ENCODE measurements around the gene ZNF536.
A peak's percentile ranks its signal among the peaks of the same experiment; 100 is the strongest.

Gene ZNF536

GRCh38 chr19:30390356-30390988 lies 18.3 kb downstream of the ZNF536 start:
- ChIA-PET CTCF (no interaction called here), POLR2A (ENCODE audit: low non-redundant PET) (no interaction called here)
- no peak for DNase-seq (ENCODE audit: low spot score)

DNA sequence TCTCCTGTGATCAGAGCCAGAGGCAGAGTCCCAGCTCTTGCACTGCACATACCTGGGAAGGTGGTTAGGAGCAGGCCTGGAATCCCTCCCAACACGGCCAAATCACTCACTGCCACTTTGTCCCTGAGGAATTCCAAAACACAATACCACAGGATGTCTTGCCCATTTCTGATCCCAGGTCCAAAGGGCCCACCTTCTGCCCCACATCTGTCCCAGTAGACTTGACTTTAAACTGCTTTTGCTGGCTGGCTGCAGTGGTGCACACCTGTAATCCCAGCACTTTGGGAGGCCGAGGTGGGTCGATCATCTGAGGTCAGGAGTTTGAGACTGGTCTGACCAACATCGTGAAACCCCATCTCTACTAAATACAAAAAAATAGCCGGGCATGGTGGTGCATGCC lies 18.9 kb downstream of the ZNF536 start:
- TF ChIP-seq CTCF (conservative IDR thresholded peaks at IDR 0.05; ENCODE audit: low read depth) = no peak
- ChIA-PET POLR2A (ENCODE audit: low non-redundant PET) (no interaction called here), CTCF (no interaction called here)
- no peak overlapping the region for H3K27ac ChIP-seq
- no peak for DNase-seq (ENCODE audit: low spot score)

More at GRCh38 chr19:30390356-30390988, 18.3 kb downstream of the ZNF536 start:
- H3K27ac ChIP-seq = no peak overlapping the region
- no peak for TF ChIP-seq CTCF (conservative IDR thresholded peaks at IDR 0.05; ENCODE audit: low read depth)

DNA sequence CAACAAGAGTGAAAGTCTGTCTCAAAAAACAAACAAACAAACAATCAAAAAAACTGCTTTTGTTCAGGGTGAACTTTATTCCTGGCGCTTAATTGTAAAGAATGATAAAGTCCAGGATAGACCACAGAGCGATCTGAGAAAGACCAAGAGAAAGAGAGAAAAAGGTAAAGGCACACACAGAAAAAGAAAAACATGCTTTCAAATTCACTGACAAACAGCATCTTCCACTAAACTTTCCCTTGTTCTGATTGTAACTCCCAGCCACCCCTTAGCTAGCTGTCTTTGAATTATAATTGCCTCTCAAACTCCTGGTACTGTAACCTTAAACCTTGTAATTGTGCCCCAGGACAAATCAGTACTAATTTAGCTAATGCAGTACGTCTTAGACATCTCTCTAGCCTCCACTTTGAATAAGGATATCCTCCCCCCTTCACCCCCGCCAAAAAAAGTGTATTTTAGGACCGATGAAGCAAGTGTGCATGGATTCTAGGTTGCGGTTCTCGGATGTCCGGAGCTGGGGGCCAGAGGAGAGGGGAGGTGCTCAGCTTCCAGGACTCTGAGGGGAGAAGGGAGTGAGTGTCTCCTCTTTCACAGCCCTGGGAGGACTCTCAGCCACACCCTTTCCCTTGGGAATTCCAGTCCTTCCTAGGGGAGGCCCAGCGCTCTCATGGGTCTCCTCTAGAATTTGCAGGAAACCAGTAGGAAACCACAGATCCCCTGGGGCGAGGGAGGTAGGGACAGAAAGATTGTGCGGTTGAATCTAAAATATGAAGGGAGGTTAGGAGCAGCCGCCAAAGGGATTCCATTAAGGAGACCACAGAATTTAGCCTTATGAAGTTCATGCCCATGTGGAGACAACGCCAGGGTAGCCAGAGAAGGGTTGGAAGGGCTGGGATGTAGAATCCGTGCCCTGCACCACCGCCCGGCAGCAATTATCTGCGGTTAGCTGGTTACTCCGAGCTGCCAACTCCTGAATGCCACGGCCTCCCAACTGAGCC lies 19.7 kb downstream of the ZNF536 start:
- POLR2A ChIA-PET (ENCODE audit: low non-redundant PET) = no interaction called here
- DNase-seq (ENCODE audit: low spot score) = no peak
- CTCF ChIA-PET = no interaction called here
- TF ChIP-seq CTCF (conservative IDR thresholded peaks at IDR 0.05; ENCODE audit: low read depth) = no peak
- no peak overlapping the region for H3K27ac ChIP-seq

GRCh38 chr19:30393046-30393445 lies 20.9 kb downstream of the ZNF536 start:
- POLR2A ChIA-PET (ENCODE audit: low non-redundant PET) = no interaction called here
- CTCF ChIA-PET = no interaction called here
- TF ChIP-seq CTCF (conservative IDR thresholded peaks at IDR 0.05; ENCODE audit: low read depth) = no peak
- DNase-seq (ENCODE audit: low spot score) = peak; percentile 12
- H3K27ac ChIP-seq = no peak overlapping the region

GRCh38 chr19:30393729-30394480 lies 21.7 kb downstream of the ZNF536 start:
- no peak overlapping the region for H3K27ac ChIP-seq
- POLR2A ChIA-PET (ENCODE audit: low non-redundant PET) = no interaction called here
- TF ChIP-seq CTCF (conservative IDR thresholded peaks at IDR 0.05; ENCODE audit: low read depth) = no peak
- DNase-seq (ENCODE audit: low spot score) = no peak
- CTCF ChIA-PET = no interaction called here

DNA sequence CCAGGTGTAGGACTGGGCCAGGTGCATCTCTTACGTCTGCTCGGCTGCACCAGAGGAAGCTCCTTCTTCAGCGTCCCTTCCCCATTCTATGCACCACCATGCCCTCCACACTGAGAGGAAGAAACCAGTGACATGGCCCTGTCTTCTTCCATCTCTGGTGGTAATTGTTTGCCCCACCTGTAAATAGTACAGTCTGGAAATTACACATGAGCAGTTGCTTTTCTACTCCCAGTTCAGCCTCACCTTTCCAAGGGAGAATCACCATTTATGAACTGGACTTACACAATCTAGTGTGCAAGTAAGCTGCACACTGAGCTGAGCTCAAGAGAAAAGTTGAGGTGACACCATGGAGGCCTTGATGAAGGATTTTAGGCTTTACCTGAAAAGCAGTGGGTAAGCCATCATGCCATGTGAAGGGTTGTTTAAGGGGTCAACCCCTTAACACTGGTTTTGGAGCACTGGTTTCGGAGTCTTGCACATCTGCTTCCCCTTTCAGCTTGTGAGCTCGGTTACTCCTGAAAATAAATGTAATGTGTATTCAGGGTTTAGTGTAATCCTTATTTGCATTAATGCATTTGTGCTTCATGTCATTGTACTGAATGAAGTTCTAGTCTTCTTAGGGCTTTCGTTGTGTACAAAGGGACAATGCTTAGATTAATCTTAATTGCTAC lies 22.4 kb downstream of the ZNF536 start:
- ChIA-PET POLR2A (ENCODE audit: low non-redundant PET) (no interaction called here), CTCF (no interaction called here)
- H3K27ac ChIP-seq = no peak overlapping the region
- DNase-seq (ENCODE audit: low spot score) = no peak
- TF ChIP-seq CTCF (conservative IDR thresholded peaks at IDR 0.05; ENCODE audit: low read depth) = no peak

All from RWPE1 (cell line).